ENCODE results near the gene HSFX3. TPM values are rescaled to one million over a fixed set of nuclear protein-coding genes. Genes with fewer than 3 reads are reported as not detected.
"Not testable (repeated sequence)": the region's sequence is repeated elsewhere in the genome, so short reads cannot be mapped to it uniquely, and the experiment has no call there.

Gene HSFX3, protein sequence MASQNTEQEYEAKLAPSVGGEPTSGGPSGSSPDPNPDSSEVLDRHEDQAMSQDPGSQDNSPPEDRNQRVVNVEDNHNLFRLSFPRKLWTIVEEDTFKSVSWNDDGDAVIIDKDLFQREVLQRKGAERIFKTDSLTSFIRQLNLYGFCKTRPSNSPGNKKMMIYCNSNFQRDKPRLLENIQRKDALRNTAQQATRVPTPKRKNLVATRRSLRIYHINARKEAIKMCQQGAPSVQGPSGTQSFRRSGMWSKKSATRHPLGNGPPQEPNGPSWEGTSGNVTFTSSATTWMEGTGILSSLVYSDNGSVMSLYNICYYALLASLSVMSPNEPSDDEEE
- total RNA-seq (2014; rRNA removed; shearing (Covaris generic)): not detected in 2 replicates

DNA sequence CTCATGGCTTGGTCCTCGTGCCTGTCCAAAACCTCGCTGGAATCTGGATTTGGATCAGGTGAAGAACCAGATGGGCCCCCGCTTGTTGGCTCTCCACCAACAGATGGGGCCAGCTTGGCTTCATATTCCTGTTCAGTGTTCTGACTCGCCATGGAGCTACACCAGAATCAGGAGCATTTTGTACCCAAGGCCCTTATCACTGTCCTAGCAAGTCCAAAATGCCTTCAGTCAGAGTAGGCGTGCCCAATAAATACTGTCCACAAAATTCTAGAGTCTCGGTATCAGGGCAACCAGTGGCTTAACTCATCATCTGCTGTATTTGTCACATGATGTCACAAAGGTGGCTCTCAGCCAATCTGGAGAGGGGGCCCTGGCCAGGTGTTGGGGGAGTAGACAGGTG lies at the start of gene HSFX3:
HSFX3 (minus strand) TSS at position 224 of the 400 bp plus-strand sequence; CDS start at position 152, 72 bp downstream.
- not testable (repeated sequence) for DNase-seq (ENCODE audit: low read depth)

DNA sequence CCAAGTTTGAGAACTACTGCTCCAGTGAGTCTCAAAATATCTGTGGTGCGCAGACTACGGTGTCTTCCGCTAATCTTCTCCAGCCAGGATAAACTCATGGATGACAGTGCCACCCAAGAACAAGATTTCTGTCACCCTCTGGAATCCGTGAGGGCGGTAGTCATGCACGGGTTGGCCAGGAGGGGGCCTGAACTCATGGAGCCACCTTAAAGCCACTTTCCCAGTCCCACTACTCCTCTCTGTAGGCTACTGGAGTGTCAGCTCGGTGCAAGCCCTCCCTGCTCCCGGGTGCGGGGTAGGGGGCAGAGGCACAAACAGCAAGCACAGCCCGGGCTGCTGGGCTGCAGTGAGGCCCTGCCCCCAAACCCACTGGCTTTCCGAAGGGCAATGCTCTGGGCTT lies 48.9 kb upstream of the HSFX3 start:
- not testable (repeated sequence) for DNase-seq (ENCODE audit: low read depth)

DNA sequence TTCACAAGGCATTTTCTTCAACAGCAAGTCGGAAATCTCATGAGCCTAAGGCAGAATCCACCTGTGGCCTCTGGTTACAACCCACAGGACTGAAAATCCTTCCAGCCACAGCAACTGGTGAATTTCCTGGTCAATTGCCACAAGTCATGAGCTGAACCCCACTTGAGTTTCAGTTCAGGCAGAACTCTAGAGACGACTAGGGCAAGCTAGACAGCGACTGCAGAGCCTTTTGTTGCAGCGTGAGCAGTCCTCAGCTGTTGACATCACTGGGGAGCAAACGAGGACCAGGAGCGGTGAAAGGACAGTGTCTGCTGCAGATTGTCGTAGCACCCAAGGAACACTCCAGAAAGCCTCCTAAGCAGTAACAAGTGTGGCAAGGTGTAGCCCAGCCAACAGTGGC lies 46.2 kb upstream of the HSFX3 start:
- DNase-seq (ENCODE audit: low read depth): not testable (repeated sequence)

DNA sequence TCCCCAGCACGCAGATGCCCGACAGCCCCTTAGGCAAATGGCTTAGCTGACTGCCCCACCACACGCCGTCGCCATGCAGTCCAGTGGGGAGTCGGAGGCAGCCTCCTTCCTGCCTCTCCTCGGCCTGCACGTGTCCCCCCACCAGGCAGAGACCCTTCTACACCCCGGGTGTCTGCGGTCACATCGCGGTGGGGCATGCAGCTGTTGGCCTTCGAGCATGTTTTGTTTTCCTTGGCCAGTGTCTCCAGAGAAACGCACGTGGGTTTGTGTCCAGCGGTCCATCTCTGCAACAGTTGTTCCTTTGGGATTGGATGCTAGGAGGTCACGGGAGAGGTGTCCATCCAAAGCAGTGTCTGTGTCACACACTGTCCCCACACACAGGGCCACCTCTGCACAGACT lies 45.5 kb upstream of the HSFX3 start, which contains the start of gene HSFX2:
HSFX2 (minus strand) TSS at position 101 of the 400 bp plus-strand sequence. CDS start 614 bp downstream, outside the sequence.
- not testable (repeated sequence) for DNase-seq (ENCODE audit: low read depth)

DNA sequence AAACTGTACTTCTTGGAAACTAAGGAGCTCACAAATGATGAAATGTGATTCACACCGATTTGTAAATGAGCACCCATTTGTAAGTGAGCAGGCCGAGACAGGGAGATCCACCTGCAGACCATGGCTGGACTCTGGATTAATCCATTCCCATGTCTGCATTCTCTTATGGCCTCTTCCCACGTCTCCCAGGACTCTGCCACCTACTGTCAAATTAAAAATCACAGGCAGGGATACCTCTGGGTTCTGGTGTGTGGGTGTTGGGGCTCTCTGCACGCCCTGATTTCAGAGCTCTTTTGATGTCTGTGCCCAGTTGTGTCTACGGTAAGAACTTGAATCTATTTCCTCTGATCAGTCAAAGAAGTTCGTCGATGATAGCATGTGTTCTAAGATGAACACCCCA lies 41.3 kb upstream of the HSFX3 start:
- DNase-seq (ENCODE audit: low read depth): not testable (repeated sequence)

DNA sequence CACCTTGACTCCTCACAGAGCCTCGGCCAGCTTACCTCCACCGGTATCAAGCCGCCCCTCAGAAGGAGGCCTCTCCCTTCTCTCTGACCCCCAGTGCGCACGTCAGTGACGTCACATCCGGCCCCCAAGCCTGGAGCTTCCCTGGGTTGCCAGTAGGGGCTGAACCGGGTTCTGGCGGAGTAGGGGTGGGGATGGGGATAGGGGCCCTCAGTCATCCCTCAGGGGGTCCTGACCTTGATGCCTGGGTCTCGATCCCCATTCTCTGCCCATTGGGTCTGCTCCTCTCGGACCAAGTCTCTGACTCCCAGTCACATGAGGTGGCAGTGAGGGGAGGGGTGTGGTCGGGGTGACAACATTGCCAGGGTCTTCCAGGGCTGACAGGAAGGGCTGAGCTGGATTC lies 37.6 kb upstream of the HSFX3 start, which contains the start of gene MAGEA9B:
MAGEA9B (minus strand) TSS at position 101 of the 400 bp plus-strand sequence. CDS start 4,280 bp downstream, outside the sequence.
- DNase-seq (ENCODE audit: low read depth): not testable (repeated sequence)

DNA sequence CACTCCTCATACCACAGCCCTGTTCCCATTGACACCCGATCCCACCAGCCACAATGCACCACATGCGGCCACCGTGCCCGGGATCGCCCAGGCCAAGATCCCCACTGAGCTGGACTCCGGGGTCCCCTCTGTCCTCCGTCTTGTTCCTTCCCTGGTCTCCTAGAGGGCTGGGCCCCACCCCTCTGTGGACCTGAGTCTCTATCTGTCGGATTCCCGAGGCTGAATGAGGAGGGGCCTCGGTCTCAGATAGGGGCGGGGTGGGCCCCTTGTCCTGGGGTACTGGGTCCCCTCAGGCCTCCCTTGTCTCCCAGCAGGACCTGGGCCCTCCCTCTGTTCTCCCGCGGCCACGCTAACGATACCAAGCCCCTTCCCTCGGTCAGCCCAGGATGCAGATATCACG lies 35.9 kb upstream of the HSFX3 start:
- DNase-seq (ENCODE audit: low read depth): not testable (repeated sequence)

DNA sequence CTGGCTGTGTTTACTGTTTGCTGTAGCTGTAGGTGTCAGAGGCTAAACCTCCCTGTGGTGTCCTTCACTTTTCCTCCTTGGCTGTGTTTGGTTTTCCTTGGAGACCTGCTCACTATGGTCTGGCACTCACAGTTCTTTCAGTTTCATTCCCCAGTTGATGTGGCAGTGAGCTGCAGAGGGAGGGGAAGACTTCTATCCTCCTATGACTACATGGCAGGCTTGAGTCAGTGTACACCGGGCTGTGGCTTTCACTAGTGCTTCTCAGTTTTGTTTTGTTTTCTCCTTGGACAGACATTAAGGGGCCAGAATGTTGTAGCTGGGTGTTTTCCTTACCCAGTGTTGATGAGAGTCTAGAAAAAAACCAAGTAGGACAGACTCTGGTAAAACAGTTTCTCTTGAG lies 23.7 kb upstream of the HSFX3 start:
- not testable (repeated sequence) for DNase-seq (ENCODE audit: low read depth)

DNA sequence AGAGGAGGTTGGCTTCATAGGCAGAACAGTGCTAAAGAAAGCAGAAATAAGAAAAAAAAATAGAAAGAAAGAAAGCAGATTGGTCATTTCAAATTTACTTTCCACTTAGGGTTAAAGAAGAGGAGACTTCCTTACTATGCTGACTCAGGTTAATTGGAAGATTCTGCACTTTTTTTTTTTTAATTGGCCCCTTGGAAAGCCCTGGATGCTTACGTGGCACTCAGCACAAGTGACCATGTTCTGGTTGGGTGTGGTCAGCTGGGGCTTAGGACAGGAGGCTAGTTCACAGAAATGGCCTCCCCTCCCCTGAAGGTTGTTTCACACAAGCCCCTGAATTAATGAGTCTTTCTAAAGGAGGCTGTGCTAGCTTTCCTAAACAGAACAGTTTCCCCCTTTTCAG lies 23.0 kb upstream of the HSFX3 start:
- DNase-seq (ENCODE audit: low read depth): peak; percentile 6

DNA sequence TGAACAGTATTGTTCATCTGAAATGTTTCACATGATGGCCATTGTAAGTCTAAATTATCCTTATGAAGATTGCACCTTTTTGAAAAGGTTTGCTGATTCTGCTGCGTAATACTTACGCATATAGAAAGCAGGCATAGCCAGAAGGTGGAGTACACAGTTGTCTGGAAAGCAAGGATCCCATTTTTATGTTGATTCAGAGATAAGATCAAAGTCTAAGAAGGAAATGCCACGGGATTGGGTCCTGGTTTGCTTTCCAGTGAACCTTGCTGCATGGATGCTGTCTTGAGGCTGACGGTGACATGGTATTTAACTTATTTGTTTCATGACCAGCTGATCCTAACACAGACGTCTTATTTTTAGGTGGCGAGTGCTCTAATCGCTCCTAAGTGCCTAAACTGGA lies 22.0 kb upstream of the HSFX3 start:
- no peak for DNase-seq (ENCODE audit: low read depth)

DNA sequence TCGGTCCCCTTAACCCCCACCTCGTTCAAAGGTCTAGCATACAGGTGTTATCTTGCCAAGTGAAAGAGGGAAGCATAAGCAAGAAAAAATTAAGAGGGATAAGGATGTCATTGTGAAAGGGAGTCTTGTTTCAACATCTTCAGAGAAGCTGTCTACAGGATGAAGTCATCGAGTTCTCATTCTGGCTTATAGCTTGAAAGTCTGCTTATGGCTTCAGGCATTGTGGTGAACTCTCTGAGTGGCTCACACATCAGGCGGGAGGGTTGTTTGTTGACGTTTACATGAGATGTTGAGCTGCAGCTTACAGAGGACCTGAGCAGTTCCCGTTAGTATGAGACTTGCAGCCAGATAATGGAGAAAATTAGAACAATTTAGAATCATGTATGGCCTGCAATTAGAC lies 20.9 kb upstream of the HSFX3 start:
- DNase-seq (ENCODE audit: low read depth): peak; percentile 36

DNA sequence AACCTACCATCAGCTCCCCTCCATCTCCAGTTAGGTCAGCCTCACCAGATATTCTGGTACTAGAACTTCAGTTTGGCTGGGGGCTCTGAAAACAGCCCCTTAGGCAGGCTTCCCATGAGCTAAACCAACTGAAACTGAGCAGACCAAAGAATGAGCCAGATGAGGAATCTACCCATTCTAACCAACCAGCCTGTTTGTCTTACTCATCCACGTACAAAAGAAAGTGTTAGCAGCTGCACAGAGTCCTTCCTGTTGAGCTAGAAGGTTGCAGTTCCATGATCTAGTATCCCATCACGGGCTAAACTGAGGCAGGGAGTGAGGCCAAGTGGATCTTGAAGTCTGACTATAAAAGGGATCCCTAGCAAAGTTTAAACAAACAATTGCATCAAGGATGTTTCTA lies 20.0 kb upstream of the HSFX3 start:
- DNase-seq (ENCODE audit: low read depth): no peak

DNA sequence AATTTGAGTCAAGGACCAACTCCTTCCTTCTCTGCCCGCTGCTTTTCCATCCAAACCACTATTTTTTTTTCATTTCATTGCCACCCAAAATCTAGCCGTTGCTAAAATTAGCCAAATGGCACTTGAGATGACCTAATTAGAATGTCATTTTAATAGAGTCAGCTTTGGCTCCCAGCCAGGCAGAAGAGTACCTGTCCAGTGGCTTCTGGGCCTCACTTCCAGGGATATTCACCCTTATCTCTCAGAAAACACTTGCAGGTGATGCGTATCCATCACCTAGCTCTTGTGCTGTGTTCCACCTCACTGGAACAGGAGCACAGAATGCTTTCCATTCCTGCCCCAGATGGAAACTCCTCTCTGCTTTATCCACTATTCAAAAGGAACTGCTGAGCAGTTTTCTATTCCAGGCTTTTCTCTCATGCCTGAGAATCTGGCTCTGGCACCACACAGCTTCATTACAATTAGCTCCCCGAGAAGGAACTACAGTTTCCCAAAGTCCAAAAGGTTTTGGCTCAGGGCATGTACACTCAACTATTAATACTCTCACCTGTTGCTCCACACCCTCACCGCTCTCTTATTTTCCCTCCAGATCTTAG lies 19.1 kb upstream of the HSFX3 start:
- no peak for DNase-seq (ENCODE audit: low read depth)

DNA sequence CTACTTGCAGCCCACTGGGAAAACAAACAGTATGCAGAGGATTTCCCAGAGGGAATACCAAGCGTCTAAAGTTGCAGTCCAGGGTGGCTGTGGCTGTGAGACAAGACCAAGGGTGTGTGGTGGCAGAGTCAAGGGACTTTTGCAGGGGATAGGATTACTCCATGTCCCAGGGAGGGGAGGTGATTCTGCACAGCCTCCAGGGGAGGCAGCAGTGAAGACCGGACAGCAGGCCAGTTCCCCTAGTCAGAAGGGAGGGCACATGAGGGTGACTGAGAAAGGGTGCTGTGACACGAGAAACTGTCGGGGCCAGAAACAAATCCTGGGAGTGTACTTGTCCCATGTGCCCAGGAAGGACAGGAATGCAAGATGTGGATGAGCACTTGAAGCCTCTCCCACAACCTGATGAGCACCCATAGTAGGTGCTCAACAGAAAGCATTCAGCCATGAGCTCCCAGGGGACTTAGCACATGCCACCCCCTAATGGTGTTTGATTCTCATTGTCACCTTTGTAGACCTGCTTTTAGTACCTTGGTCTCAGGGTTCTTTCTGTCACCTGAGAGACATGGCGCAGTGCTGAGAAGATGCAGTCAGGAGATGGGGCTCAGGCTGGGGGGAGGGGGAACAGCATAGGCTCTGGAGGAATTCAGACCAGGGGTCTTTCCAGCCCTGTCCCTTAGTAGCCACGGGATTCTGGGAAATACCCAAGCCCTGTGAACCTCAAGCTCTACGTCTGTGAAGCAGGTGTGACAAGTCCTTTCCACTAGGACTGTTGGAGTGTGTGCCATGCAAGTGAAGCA lies 18.1 kb upstream of the HSFX3 start:
- DNase-seq (ENCODE audit: low read depth): no peak

DNA sequence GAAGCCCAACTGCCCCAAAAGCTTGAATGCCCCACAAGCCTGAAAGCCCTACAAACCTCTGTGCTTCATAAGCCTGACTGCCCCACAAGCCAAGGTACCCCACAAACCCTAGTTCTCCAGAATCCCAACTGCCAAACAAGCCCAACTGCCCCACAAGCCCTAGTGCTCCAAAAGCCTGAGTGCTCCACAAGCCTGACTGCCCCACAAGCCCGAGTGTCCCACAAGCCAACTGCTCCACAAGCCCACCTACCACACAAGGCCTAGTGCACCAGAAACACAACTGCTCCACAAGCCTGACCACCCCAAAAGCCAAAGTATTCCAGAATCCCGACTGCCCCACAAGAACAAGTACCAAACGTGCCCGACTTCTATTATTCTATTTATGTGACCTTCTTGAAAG lies 13.6 kb upstream of the HSFX3 start:
- no peak for DNase-seq (ENCODE audit: low read depth)

DNA sequence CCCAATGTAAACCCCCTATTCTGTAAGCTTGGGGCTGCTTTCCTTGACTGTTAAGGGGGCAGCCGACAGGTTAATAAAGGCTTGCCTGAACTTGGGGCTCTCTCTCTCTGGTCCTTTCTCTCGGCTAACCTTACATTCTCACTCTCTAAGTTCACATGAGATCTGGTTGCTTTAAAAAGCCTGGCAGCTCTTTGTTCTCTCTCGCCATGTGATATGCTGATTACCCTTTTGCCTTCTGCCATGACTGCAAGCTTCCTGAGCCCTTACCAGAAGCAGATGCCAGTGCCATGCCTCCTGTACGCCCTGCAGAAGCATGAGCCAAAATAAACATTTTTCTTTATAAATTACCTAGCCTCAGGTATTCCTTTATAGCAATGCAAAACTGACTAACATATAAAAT lies 5.5 kb upstream of the HSFX3 start:
- not testable (repeated sequence) for DNase-seq (ENCODE audit: low read depth)

DNA sequence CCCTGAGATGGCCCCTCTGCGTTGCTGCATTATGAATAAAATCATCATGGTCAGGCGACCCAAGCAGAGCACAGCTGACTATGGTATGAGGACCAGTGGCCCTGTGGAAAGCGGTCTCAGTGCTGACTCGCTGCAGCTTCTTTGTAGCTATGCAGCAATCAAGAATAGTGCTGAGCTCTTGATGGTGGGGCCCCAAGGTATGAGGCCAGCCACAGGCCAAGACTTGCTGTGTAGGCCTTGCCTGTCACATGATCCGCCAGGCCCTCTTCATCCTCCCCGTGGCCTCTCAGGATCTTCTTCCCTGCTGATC lies 2.2 kb upstream of the HSFX3 start:
- not testable (repeated sequence) for DNase-seq (ENCODE audit: low read depth)

DNA sequence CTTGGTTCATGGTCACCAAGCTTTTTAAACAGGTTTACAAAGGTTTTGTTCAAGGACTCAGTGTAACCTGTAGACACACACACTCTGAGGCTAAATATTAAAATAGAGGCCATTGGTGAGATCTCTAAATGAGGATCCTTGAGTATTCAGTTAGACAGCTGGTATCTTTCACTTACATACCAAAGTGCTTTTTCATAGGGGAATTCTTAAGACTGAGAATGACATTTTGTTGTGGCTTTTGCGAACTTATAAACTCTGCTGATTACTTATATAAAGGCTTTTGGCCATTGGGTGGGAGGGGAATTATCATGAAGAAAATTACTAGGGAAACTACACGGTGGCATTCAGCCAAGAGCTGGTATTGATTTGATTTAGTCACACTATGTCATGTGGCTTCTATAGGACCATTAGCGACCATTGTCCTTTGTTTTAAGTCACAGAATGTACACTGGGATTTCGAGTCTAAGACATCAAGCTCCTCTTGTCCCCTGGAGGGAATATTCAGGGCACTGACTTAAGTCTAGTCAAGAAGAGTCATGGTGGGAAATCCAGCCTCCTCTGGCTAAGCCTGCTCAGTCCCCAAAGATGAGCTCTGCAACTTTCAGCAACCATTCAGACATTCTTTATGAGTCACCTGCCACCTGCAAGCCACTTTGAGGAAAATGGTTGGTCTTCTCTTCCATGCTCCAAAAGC lies 1.7 kb upstream of the HSFX3 start:
- DNase-seq (ENCODE audit: low read depth): not testable (repeated sequence)

DNA sequence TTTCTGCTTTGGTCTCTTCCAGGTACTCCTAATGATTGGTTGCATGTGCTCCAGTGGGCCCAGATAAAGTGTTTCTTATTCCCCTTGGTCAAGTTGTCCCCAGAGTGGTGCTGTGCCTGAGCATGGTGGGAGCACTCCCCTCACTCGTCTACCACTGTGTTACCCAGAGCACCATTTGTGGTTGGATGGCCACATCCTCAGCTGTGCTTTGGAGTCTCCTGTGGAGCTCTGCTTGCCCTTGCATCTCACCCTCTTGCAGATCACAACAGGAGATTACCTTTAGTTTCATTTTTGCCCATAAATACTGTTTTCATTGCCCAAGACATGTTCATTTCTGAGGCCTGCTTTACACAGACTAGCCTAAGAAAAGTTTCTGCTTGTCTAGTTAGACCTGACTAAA lies 730 bp upstream of the HSFX3 start:
- DNase-seq (ENCODE audit: low read depth): not testable (repeated sequence)

DNA sequence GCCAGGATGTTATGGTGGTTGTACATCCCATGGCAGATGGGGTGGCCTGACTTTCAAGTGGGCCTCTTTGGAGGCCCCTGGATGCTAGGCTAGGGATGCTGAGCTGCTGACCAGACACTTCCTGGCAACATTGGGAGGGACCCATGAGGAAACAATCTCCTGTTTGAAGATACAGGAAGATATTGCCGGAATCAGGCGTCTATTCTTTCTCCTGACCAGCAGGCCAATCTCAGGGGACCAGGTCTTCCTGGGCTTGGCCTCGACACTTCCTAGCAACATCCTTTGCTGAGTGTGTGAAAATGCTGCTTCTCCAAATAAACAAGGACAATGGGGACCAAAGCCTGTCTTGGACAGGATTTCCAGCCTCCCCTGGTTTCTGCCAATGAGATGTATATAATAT lies 1.9 kb downstream of the HSFX3 start:
- not testable (repeated sequence) for DNase-seq (ENCODE audit: low read depth)

DNA sequence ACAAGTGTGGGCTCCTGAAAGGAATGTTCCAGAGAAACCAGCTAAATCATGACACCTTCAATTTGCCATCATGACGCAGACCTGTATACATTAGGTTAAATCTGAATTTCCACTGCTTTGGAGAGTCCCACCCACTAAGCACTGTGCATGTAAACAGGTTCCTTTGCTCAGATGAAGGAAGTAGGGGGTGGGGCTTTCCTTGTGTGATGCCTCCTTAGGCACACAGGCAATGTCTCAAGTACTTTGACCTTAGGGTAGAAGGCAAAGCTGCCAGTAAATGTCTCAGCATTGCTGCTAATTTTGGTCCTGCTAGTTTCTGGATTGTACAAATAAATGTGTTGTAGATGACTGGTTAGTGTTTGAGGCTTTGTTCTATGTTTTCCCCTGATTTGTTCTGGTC lies 2.8 kb downstream of the HSFX3 start:
- DNase-seq (ENCODE audit: low read depth): not testable (repeated sequence)
